ENCODE measurements around the gene NOC3L.

NOC3L gene

DNA sequence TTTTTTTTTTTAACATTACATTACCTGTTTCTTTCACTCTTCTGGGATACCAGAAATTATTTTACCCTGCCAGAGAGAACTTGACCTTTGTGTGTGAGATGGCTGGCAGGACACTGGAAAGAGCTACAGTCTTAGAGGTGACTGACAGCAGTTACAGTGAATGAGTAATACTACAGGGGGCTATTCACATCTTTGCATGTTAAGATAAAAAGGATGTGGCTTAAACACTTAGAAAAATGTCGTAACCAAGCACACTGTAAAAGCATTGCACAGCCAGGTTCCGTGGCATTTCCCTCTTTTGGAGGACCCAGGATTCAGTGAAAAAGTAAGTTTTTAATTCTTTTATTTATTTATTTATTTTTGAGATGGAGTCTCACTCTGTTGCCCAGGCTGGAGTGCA lies 20.8 kb upstream of the NOC3L start:
- TF ChIP-seq, protein P1, sequence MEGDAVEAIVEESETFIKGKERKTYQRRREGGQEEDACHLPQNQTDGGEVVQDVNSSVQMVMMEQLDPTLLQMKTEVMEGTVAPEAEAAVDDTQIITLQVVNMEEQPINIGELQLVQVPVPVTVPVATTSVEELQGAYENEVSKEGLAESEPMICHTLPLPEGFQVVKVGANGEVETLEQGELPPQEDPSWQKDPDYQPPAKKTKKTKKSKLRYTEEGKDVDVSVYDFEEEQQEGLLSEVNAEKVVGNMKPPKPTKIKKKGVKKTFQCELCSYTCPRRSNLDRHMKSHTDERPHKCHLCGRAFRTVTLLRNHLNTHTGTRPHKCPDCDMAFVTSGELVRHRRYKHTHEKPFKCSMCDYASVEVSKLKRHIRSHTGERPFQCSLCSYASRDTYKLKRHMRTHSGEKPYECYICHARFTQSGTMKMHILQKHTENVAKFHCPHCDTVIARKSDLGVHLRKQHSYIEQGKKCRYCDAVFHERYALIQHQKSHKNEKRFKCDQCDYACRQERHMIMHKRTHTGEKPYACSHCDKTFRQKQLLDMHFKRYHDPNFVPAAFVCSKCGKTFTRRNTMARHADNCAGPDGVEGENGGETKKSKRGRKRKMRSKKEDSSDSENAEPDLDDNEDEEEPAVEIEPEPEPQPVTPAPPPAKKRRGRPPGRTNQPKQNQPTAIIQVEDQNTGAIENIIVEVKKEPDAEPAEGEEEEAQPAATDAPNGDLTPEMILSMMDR (conservative IDR thresholded peaks at IDR 0.05; ENCODE audit: low read depth), result no peak
- ChIA-PET CTCF (interaction anchor here (0.5 to 1.4 kb wide), 2 partner anchors 13 to 1047 kb away, joined by 4 read pairs; no protein-coding TSS in a partner anchor), POLR2A (ENCODE audit: low non-redundant PET) (no interaction called here)
- DNase-seq (ENCODE audit: low spot score), result no peak
- no peak overlapping the region for H3K27ac ChIP-seq

DNA sequence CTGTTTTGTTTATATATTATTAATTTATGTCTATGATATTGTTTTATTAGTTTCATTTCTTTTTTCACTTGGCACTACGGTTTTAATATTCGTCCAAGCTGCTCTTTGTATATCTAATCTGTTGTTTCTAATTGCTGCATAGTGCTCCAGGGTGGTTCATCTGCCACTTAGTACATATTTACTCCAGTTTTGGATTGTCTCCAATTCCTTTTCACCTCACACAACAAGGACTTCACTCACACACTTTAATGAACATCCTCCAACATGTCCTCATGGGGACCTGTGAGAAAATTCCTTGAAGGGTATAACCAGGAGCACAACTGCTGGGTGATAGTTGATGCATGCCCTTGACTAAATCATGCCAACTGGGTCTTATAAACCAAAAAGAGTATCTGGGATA lies 14.1 kb upstream of the NOC3L start:
- ChIA-PET CTCF (interaction anchor here (0.6 kb wide), 1 partner anchor 14 kb away, joined by 3 read pairs; no protein-coding TSS in a partner anchor), POLR2A (ENCODE audit: low non-redundant PET) (no interaction called here)
- DNase-seq (ENCODE audit: low spot score), result no peak
- no peak overlapping the region for H3K27ac ChIP-seq
- TF ChIP-seq, protein P1 (conservative IDR thresholded peaks at IDR 0.05; ENCODE audit: low read depth), result no peak

DNA sequence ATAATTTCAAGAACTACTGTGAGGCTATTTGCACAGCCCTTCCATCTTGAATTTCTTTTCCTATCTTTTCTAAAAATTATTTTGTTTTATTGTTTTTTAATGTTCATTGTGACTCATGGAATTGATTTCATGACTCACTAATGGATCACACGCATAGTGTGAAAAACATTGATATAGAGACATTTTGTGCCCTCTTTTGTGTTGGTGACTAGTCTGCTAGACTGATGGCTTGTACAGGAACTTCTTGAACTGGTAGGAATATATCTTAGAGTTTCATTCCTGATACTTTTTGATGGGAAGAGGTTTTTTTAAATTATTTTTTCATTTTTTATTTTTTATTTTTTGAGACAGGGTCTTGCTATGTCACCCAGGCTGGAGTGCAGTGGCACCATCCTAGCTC lies 12.6 kb upstream of the NOC3L start:
- POLR2A ChIA-PET (ENCODE audit: low non-redundant PET), result no interaction called here
- TF ChIP-seq, protein P1 (conservative IDR thresholded peaks at IDR 0.05; ENCODE audit: low read depth), result no peak
- DNase-seq (ENCODE audit: low spot score), result no peak
- CTCF ChIA-PET, result interaction anchor here (1.3 kb wide), 1 partner anchor 12 kb away, joined by 6 read pairs; no protein-coding TSS in a partner anchor
- H3K27ac ChIP-seq, result no peak overlapping the region

DNA sequence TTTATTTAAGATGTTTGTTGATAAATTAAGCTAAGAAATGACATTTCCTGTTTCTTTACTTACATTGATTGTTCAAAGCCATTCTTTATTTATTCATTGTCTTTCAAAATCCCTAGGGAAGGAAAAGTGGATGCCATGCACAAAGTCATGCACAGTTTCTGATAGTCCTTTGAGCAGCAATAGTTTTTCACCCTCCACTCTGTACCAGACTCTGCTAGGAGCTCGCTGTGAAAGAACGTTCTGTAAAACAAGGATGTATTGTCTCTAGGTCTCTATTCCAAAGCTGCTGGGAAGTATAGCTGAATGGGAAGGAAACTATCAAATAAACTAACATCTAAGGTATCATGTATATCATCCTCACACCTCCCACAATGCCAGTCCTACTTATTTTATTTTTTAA lies 7.8 kb upstream of the NOC3L start:
- ChIA-PET CTCF (no interaction called here), POLR2A (ENCODE audit: low non-redundant PET) (no interaction called here)
- no peak for DNase-seq (ENCODE audit: low spot score)
- TF ChIP-seq, protein P1 (conservative IDR thresholded peaks at IDR 0.05; ENCODE audit: low read depth), result no peak
- no peak overlapping the region for H3K27ac ChIP-seq

- CTCF ChIA-PET, result interaction anchor here (0.6 kb wide), 1 partner anchor 22 kb away, joined by 3 read pairs; no protein-coding TSS in a partner anchor
- H3K27ac ChIP-seq, result no peak overlapping the region
- POLR2A ChIA-PET (ENCODE audit: low non-redundant PET), result no interaction called here
- TF ChIP-seq, protein P1 (conservative IDR thresholded peaks at IDR 0.05; ENCODE audit: low read depth), result no peak
- no peak for DNase-seq (ENCODE audit: low spot score)
Measured at GRCh38 chr10:94366382-94366781, 3.6 kb upstream of the NOC3L start.

DNA sequence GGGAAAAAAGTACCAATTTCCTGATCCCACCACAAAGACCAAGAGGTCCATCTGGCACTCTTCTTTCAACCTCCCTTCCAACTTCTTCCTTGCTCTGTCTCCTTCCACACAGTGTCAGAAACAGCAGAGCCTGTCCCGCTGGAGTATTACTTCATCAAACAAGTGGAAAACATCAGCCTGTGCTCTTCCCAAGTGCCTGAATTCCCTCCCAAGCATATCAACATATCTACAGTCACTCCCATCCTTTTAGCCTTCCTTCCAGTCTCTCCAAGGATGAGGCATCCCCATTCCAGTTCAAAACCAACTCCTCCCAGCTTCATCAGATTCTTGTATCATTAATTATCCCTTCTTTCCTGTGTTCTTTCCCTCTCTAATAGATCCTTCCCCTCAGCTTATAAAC lies 1.7 kb upstream of the NOC3L start:
- ChIA-PET CTCF (no interaction called here), POLR2A (ENCODE audit: low non-redundant PET) (interaction anchor here (0.6 kb wide), 1 partner anchor 10 kb away, joined by 5 read pairs; no protein-coding TSS in a partner anchor)
- TF ChIP-seq, protein P1 (conservative IDR thresholded peaks at IDR 0.05; ENCODE audit: low read depth), result no peak
- DNase-seq (ENCODE audit: low spot score), result no peak
- H3K27ac ChIP-seq, result no peak overlapping the region

DNA sequence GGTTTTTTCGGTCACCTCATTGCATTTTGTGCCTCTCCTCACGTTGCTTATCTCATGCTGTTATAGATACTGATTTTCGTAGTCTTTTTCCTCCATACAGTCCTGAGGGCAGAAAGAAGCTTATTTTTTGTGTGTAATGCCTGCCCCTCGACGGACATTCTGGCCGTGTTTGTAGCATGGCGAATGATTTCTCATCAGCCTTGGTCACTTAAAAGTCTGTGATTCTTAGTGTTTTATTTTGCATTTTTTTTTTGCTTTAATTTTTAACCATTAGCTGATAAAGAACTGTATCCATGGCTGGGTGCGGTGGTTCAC lies 469 bp upstream of the NOC3L start:
- ChIA-PET POLR2A (ENCODE audit: low non-redundant PET) (no interaction called here), CTCF (interaction anchor here (0.6 to 0.9 kb wide), 4 partner anchors 12 to 163 kb away, joined by 3 to 6 read pairs (median 3); partner anchors contain the start of gene TBC1D12)
- H3K27ac ChIP-seq, result peak overlapping the region; percentile 78
- no peak for DNase-seq (ENCODE audit: low spot score)
- TF ChIP-seq, protein P1 (conservative IDR thresholded peaks at IDR 0.05; ENCODE audit: low read depth), result peak; percentile 22
